C4-2B (cell line): ENCODE measurements around the gene ABCD3.
A peak's percentile ranks its signal among the peaks of the same experiment; 100 is the strongest.

Experiments
- H3K27ac ChIP-seq: fragments of 450-650 bp; 2 replicates; pipeline ENCODE4 v1.5.1; 2017
- ZFX ChIP-seq: fragments of 450-650 bp; IDR thresholded peaks from 2 replicates; pipeline ENCODE4 v1.6.1; 2017
- TF ChIP-seq, protein P1 (sequence below): fragments of 450-650 bp; conservative IDR thresholded peaks from 2 replicates; pipeline ENCODE4 v1.5.1; 2017; ENCODE audit warnings: mild to moderate bottlenecking

ABCD3 gene

DNA sequence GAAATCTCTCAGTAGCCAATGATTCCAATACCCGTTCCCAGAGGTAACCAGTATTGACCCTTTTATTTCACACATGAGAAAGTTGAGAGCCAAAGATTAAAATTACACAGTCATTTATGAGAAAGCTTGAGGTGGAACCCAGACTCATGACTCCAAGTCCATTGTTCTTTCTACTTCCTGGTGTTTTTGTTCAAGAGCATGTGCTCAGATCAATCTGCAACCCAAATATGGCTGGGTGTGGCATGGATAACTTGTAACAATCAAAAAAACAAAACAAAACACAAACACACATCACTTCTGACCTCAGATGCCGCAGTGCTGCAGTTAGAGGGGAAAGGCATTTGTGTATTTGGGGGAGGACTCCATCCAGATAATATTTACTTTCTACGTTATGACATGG, 18.7 kb upstream of the ABCD3 start:
- H3K27ac ChIP-seq: no peak overlapping the region
- TF ChIP-seq, protein P1, sequence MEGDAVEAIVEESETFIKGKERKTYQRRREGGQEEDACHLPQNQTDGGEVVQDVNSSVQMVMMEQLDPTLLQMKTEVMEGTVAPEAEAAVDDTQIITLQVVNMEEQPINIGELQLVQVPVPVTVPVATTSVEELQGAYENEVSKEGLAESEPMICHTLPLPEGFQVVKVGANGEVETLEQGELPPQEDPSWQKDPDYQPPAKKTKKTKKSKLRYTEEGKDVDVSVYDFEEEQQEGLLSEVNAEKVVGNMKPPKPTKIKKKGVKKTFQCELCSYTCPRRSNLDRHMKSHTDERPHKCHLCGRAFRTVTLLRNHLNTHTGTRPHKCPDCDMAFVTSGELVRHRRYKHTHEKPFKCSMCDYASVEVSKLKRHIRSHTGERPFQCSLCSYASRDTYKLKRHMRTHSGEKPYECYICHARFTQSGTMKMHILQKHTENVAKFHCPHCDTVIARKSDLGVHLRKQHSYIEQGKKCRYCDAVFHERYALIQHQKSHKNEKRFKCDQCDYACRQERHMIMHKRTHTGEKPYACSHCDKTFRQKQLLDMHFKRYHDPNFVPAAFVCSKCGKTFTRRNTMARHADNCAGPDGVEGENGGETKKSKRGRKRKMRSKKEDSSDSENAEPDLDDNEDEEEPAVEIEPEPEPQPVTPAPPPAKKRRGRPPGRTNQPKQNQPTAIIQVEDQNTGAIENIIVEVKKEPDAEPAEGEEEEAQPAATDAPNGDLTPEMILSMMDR: no peak
- no peak for TF ChIP-seq ZFX

GRCh38 chr1:94401206-94401605, 17.0 kb upstream of the ABCD3 start:
- TF ChIP-seq, protein P1: no peak
- TF ChIP-seq ZFX: no peak
- no peak overlapping the region for H3K27ac ChIP-seq

DNA sequence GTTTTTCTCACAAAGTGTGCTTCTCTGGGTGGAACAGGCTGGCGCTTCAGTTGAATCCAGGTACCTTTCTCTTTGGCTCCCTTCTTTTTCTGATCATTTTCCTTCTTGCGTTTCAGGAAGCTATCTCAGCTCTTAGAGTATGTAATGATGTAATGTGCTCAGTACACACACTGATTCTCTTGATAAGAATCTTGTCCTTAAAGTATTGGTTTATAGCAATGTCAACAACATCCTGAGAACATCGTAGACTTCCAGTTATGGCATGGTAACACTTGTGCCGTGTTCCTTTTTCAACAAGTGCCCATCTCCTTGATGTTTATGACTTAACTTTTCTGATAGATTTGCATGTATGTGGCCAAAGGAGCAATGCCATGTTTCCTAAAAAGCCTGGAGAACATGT, 11.7 kb upstream of the ABCD3 start:
- no peak for TF ChIP-seq ZFX
- H3K27ac ChIP-seq: peak overlapping the region; percentile 37; the same call in 1 of the 2 replicates

DNA sequence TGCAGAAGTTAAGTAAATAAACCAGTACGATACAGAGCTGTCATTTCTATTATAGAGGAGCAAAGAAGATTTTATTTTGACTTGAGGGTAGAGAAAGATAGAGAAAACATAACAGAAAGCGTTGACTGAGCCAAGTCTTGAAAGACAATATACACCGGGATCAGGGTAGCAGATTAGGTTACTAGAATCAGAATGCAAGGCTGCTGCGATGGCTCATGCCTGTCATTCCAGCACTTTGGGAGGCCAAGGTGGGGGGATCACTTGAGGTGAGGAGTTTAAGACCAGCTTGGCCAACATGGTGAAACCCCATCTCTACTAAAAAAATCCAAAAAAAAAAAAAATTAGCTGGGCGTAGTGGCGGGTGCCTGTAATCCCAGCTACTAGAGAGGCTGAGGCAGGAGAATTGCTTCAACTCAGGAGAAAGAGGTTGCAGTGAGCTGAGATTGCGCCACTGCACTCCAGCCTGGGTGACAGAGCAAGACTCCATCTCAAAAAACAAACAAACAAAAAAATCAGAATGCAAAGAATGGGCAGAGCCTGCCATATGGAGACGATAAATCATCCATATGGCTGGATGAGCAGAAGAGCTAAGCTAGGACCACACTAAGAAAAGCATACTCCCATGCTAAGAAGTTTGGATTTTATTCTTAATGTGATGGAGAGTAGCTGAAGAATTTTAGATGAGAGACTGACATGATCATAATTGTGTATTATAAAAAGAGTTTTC, 9.9 kb upstream of the ABCD3 start:
- TF ChIP-seq ZFX: no peak

DNA sequence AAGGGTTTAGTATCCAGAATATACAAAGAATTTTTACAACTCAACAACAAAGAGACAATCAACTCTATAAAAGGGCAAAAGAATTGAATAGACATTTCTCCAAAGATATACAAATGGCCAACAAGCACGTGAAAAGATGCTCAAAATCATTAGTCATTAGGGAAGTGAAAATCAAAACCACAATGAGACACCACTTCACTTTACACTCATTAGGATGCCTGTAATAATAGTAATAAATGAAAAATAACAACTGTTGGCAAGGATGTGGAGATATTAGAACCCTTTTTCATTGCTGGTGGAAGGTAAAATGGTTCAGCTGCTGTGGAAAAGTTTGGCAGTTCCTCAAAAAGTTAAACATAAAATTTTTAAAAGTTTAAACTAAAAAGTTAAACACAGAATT, 7.0 kb upstream of the ABCD3 start:
- no peak overlapping the region for H3K27ac ChIP-seq
- TF ChIP-seq, protein P1: no peak
- no peak for TF ChIP-seq ZFX

More for the DNA sequence above, 9.9 kb upstream of the ABCD3 start:
- peak overlapping the region; percentile 69 for H3K27ac ChIP-seq

DNA sequence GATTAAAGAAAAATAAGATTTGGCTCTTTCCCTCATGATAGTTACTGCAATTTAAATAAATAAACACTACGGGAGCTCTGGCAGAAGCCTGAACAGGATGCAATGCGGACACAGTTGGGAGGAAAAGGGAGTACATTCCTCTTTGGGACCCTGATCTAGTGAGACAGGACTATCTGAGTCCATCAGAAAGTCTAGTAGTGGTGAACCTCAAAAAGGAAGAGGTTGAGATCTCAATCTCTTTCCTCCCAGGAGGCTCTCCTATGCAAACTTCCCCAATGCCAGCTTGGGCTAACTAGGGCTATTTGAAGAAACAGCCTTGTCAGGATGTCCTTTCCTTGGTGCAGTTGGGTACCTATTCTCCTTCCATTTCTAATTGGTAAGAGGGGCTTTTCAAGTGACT, 4.9 kb upstream of the ABCD3 start:
- H3K27ac ChIP-seq: no peak overlapping the region
- TF ChIP-seq, protein P1: no peak
- TF ChIP-seq ZFX: no peak

GRCh38 chr1:94416901-94417727, 1.1 kb upstream of the ABCD3 start:
- TF ChIP-seq, protein P1: no peak
- no peak for TF ChIP-seq ZFX
- H3K27ac ChIP-seq: peak overlapping the region; percentile 82

DNA sequence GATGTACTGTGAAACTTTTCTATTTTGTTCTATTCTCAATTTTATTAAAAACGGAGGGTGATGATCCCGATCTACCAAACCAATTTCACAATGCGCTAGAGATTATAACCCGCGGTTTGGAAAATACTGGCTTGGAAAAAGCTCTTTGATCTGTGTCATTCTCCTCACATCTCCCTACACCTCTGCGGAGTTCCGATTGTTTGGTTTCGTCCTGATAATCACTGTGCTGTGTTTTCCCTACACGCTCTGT, 536 bp upstream of the ABCD3 start:
- TF ChIP-seq, protein P1: no peak
- TF ChIP-seq ZFX: no peak
- peak overlapping the region; percentile 82 for H3K27ac ChIP-seq
